Stimulated activated naive CD4-positive, alpha-beta T cell (primary cell): ENCODE data around the gene ZNF227.
"Not testable (repeated sequence)": the region's sequence is repeated elsewhere in the genome, so short reads cannot be mapped to it uniquely, and the experiment has no call there.

Source experiments
- DNase-seq, 6 experiments: peaks; one replicate each; lab custom pipeline; 2025; lab: John Stamatoyannopoulos, UW

ZNF227 gene

DNA sequence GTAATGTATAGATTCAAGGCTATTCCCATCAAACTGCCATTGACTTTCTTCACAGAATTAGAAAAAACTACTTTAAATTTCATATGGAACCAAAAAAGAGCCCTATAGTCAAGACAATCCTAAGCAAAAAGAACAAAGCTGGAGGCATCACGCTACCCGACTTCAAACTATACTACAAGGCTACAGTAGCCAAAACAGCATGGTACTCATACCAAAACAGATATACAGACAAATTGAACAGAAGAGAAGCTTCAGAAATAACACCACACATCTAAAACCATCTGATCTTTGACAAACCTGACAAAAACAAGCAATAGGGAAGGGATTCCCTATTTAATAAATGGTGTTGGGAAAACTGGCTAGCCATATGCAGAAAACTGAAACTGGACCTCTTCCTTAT is 40.0 kb downstream of the ZNF227 start:
- DNase-seq = not testable (repeated sequence)

DNA sequence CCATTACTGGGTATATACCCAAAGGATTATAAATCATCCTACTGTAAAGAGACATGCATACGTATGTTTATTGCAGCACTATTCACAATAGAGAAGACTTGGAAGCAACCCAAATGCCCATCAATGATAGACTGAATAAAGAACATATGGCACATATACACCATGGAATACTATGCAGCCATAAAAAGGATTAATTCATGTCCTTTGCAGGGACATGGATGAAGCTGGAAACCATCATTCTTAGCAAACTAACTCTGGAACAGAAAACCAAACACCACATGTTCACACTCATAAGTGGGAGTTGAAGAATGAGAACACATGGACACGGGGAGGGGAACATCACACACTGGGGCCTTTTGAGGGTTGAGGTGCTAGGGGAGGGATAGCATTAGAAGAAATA is 41.1 kb downstream of the ZNF227 start:
- not testable (repeated sequence) for DNase-seq

DNA sequence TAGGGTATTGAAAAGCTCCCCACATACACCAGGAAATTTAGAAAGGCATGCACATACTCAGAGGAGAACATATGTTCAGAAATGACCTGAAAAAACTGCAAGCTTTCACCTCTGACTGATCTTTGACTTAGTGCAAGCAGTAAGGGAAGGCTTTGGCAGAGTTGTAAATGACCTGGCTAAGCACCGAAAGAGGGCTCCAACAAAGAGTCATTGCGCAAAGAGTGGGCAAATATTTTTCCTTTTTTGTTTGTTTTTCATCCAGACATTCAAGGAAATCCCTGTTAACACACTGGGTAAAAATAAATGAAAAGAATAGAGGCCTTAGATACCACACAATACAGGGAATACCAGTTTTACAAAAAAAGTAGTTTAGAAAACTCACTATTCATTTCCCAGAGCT is 42.2 kb downstream of the ZNF227 start:
- no peak for DNase-seq

DNA sequence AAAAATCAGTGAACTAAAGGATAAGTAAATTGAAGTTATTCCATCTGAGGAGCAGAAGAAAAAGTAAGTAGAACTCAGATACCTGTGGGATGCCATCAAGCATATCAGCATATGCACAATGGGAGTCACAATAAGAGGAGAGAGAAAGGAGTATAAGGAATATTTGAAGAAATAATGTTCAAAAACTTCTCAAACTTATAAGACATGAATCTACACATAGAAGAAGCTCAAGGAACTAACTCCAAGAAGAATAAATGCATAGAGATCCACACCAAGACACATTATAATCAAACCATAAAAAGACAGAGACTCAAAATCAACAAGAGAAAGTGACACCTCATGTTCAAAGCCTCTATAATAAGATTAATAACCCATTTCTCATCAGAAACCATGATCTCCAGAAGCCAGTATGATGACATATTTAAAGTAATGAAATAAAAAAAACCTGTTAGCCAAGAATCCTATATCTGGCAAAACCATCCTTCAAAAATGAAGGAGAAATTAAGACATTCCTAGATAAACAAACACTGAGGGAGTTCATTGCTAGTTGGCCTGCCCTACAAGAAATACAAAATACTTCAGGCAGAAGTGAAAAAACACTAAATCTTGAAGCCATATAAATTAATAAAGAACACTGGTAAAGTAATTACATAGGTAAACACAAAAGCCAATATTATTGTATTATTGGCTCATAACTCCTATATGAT is 43.5 kb downstream of the ZNF227 start:
- no peak for DNase-seq

DNA sequence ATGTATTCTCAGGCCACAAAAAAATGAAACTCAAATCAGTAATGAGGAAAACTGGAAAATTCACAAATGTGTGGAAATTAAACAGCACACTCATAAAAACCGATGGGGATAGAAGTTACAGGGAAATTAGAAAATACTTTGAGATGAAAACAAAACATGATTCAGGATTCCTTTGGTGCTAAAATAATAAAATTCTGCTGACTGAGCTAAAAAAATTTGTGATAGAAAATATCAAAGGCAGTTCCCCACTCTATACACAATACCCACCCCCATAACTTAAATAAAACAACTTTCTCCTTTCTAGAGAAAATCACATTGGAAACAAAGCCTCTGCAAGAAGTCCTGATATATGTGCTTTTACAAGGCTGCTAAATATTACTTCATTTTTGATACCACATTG is 45.8 kb downstream of the ZNF227 start:
- no peak for DNase-seq

DNA sequence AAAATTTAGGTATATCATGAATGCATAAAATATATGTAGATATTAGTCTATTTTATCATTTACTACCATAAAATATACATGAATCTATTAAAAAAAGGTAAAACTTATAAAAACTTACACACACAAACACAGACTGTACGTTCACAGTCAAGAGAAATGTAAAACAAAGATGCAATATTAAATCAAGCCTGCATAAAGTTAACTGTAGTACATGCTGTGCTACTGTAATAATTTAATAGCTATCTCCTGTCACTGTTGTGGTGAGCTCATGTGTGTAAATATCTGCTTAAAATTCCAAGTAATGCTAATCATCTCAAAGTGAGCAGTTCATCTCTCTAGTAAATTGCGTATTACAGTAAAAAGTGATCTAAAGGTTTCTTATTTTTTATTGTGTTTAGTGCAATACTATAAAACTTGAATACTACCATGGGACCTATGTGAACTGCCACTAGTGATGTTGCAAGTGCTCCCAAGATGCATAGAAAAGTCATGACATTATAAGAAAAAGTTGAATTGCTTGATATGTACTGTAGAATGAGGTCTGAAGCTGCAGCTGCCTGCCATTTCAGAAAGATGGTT is 46.6 kb downstream of the ZNF227 start:
- DNase-seq = no peak

DNA sequence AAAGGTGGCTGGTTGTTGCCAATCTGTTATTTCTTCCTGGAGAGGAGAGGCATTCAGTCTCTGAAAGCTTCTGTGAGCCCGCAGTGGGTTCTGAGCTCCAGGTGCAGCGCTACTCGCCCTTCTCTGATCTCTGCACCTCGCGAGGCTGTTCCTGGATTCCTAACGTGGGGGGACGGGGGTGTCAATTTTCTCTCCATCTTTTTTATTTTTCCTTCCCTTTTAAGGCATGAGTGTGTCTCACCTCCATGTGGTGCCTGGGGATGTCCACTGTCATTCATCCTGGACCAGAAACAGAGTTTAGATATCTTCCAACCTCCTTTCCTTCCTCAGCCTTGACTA is 48.0 kb downstream of the ZNF227 start:
- no peak for DNase-seq

DNA sequence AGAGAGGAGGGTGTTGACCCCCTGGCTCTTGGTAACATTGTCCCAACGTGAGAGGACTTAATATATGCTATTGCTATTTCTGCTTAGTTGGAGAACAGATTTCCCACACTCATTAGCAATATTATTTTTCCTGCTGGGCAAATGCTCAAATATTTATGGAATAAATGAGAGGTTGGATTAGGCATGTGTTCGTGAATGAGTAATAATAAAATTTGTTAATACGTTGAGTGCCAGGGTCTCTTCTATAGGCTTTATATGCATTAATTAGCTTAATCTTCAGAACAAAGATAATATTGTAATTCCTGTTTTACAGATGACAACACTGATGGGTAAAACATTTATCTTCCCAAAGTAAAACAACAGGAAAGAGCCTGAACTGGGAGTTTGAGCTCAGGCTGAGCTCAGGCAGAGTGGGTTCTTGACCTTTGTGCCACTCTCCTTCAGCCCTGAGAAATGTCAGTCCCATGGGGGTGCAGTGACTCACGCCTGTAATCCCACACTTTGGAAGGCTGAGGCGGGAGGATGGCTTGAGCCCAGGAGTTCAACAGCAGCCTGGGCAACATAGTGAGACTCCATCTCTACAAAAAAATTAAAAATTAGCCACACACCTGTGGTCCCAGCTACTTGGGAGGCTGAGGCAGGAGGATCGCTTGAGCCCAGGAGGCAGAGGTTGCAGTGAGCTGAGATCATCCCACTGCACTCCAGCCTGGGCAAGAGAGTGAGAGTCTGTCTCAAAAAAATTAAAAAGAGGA is 48.5 kb downstream of the ZNF227 start:
- DNase-seq = no peak

DNA sequence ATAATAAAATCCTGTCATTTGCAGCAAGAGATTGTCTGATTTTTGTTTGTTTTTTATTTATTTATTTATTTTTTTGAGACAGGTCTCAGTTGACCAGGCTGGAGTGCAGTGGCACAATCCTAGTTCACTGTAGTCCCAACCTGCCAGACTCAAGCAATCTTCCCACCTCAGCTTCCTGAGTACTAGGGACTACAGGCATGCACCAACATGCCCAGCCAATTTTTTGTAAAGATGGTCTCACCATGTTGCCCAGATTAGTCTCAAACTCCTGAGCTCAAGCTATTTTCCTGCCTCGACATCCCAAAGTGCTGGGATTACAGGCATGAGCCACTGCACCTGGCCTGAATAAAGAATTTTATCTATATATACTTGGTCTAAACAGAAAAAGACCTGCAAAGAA is 65.0 kb downstream of the ZNF227 start:
- no peak for DNase-seq

DNA sequence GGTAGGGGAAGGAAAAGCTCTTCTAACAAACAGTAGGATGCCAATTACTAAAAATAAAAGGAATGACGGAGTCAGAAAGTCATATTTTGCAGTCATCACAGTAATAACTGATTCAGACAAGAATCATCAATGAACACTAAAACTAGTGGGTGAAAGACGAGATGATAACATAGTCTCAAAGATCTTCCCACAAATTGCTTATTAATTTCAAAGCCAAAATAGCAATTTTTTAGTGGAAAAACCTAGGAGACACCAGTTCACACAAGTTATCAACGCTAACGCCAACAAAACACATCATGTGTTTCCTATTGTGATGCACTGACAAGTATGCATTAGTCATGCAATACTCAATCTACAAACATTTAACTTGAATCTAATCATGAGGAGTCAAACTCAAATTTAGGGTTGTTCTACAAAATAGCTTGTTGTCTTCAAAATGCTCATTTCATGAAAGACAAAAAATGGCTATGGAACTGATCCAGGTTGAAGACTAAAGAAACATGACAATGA is 65.9 kb downstream of the ZNF227 start:
- no peak for DNase-seq

DNA sequence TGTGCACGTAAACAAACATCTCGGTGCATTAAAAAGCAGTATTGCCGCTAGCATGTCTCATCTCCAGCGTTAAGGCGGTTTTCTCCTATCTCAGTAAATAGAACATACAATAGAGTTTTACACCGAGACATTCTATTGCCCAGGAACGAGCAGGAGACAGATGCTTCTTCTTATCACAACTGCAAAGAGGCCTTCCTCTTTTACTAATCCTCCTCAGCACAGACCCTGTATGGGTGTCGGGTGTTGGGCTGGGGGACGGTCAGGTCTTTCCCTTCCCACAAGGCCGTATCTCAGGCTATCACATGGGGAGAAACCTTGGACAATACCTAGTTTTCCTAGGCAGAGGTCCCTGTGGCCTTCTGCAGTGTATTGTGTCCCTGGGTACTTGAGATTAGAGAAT is 68.6 kb downstream of the ZNF227 start:
- no peak for DNase-seq

DNA sequence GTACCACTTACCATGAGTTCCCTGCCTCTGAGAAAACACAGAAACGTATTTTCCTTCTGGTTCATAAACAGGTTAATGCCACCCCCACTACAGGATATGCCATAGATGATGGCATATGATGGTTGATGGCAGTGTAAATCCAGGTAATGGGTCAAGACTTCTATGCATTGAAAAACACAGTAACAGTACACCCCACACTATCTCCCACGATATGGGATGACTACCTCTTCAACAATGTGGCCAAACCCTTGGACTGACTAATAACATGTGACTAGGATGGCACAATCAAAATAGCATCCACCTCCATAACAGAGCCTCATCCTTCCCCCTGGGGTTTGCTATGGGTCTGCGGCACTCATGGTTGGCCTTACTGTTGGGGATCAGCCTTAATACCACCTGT is 70.5 kb downstream of the ZNF227 start:
- DNase-seq = no peak

DNA sequence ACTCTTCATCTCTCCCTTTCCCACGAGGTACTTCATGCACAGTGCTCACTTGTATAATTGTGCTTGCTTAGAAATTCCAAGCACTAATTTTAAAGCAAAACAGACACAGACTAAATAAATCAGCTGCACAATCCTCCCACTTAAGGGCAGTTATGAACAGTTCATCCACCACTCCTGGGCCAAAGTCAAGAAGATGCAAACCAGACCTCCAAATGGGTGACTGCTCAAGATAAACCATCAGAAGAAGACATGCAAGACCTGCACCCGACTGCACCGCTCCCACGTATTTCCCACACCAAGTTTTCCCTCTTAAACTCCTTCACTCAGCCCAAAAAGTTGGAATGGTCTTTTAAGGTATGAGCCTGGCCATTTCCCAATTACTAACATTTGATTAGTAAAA is 72.6 kb downstream of the ZNF227 start:
- no peak for DNase-seq
